Endodermal cell (in vitro differentiated cells): ENCODE measurements around the gene MT1A. TPM values are rescaled to one million over a fixed set of nuclear protein-coding genes. Genes with fewer than 3 reads are reported as not detected.

Experiments
- DNase-seq: peaks from one replicate; pipeline ENCODE4 v3.0.0-alpha.2; 2017
- H3K27ac ChIP-seq: 2 replicates; pipeline ENCODE4 v1.5.1; 2013; ENCODE audit warnings: mild to moderate bottlenecking, low read depth, low read length, moderate library complexity
- H3K27me3 ChIP-seq: 2 replicates; pipeline ENCODE4 v1.6.1; 2013; ENCODE audit warnings: mild to moderate bottlenecking, low read length, moderate library complexity; ENCODE audit not compliant: insufficient read depth, control insufficient read depth, poor library complexity, severe bottlenecking
- H3K36me3 ChIP-seq: 2 replicates; pipeline ENCODE4 v1.7.0; 2013; ENCODE audit warnings: mild to moderate bottlenecking, low read length, moderate library complexity; ENCODE audit not compliant: control insufficient read depth, insufficient read depth
- H3K4me1 ChIP-seq: one replicate; pipeline ENCODE4 v1.7.0; 2013; ENCODE audit warnings: low read length; ENCODE audit not compliant: control insufficient read depth, insufficient read depth
- H3K4me3 ChIP-seq: 2 replicates; pipeline ENCODE4 v1.5.1; 2013; ENCODE audit warnings: mild to moderate bottlenecking, low read length, moderate library complexity
- H3K9ac ChIP-seq: 2 replicates; pipeline ENCODE4 v1.6.1; 2013; ENCODE audit warnings: mild to moderate bottlenecking, low read length, moderate library complexity; ENCODE audit not compliant: poor library complexity, severe bottlenecking; ENCODE audit errors: extremely low read depth
- H3K9me3 ChIP-seq: 2 replicates; pipeline ENCODE4 v1.6.1; 2013; ENCODE audit warnings: mild to moderate bottlenecking, low read length, moderate library complexity; ENCODE audit not compliant: control insufficient read depth
- H3K27ac Mint-ChIP-seq: 2 replicates; pipeline ENCODE4 v1.8.0; 2020; ENCODE audit warnings: mixed read lengths
- H3K27me3 Mint-ChIP-seq: 2 replicates; pipeline ENCODE4 v1.8.0; 2021; ENCODE audit warnings: mild to moderate bottlenecking, mixed read lengths; ENCODE audit not compliant: insufficient read depth
- H3K36me3 Mint-ChIP-seq: 2 replicates; pipeline ENCODE4 v1.8.0; 2020; ENCODE audit warnings: low read depth, mixed read lengths
- H3K4me1 Mint-ChIP-seq: 2 replicates; pipeline ENCODE4 v1.8.0; 2020; ENCODE audit warnings: mixed read lengths
- H3K4me3 Mint-ChIP-seq: 2 replicates; pipeline ENCODE4 v1.8.0; 2020; ENCODE audit warnings: mild to moderate bottlenecking, moderate library complexity, mixed read lengths
- H3K9me3 Mint-ChIP-seq: 2 replicates; pipeline ENCODE4 v1.8.0; 2020; ENCODE audit warnings: mild to moderate bottlenecking, mixed read lengths
- CTCF ChIP-seq: fragments of 200-600 bp; sonication (generic); conservative IDR thresholded peaks from 2 replicates; pipeline ENCODE4 v1.5.0; 2021; ENCODE audit warnings: antibody characterized with exemption, mild to moderate bottlenecking
- WGBS, 2 experiments: methylation state at CpG; one replicate each; pipeline versions ENCODE4 v1.1.5 to v1.1.7; 2013; ENCODE audit warnings: missing lambda C conversion rate in 2 of 2, mixed read lengths in 1 of 2; ENCODE audit not compliant: insufficient coverage in 1 of 2, insufficient read length in 1 of 2; 5-methylcytosine and 5-hydroxymethylcytosine counted together
- total RNA-seq, 2 donors: library from RNA; stranded (reverse); fragmentation: NEBNext Ultra II Directional in 1 of 2; extraction: Animal tissue kit (Norgen Biotek cat#: 25700) in 1 of 2; gene quantifications; 2 replicates in 1 of 2; 3 replicates in 1 of 2; pipeline ENCODE4 v1.2.1, GENCODE V29; 2021

Gene MT1A
- total RNA-seq, 2 donors from 2014 or later = not detected

GRCh38 chr16:56640076-56640475, 1.6 kb downstream of the MT1A start:
- peaks cover 100% of the 10 kb centered on the region for H3K27me3 ChIP-seq
- WGBS, 2 experiments = 92% methylated on average over 1 of the region's 1 CpG; no CpG with 5 or more reads in 1 of the 2 experiments
- H3K36me3 ChIP-seq = no peaks in the 10 kb centered on the region
- no peak overlapping the region for H3K4me3 ChIP-seq
- no peak overlapping the region for H3K27ac ChIP-seq
- peaks cover 17% of the 10 kb centered on the region for H3K4me1 Mint-ChIP-seq
- peaks cover 100% of the 10 kb centered on the region for H3K27me3 Mint-ChIP-seq
- no peaks in the 10 kb centered on the region for H3K36me3 Mint-ChIP-seq
- no peak for DNase-seq
- no peak overlapping the region for H3K27ac Mint-ChIP-seq
- H3K4me3 Mint-ChIP-seq = no peak overlapping the region
- H3K4me1 ChIP-seq = no peaks in the 10 kb centered on the region
- no peaks in the 10 kb centered on the region for H3K9me3 Mint-ChIP-seq
- no peak overlapping the region for H3K9ac ChIP-seq
- H3K9me3 ChIP-seq = no peaks in the 10 kb centered on the region
- no peak for TF ChIP-seq CTCF

- WGBS, 2 experiments = 84 to 86% methylated on average over 2 of the region's 2 CpGs
- H3K27ac Mint-ChIP-seq = no peak overlapping the region
- Histone ChIP-seq H3K27ac (no peak overlapping the region), H3K4me1 (no peaks in the 10 kb centered on the region), H3K27me3 (peaks cover 100% of the 10 kb centered on the region), H3K36me3 (no peaks in the 10 kb centered on the region), H3K9me3 (no peaks in the 10 kb centered on the region), H3K4me3 (no peak overlapping the region), H3K9ac (no peak overlapping the region)
- peaks cover 100% of the 10 kb centered on the region for H3K27me3 Mint-ChIP-seq
- no peak overlapping the region for H3K4me3 Mint-ChIP-seq
- H3K36me3 Mint-ChIP-seq = no peaks in the 10 kb centered on the region
- TF ChIP-seq CTCF = no peak
- no peak for DNase-seq
- peaks cover 16% of the 10 kb centered on the region for H3K4me1 Mint-ChIP-seq
- no peaks in the 10 kb centered on the region for H3K9me3 Mint-ChIP-seq
These were observed 2.7 kb downstream of the MT1A start for GRCh38 chr16:56641166-56641565.

GRCh38 chr16:56643080-56643778, 4.8 kb downstream of the MT1A start:
- Histone ChIP-seq H3K27me3 (peaks cover 100% of the 10 kb centered on the region), H3K36me3 (no peaks in the 10 kb centered on the region), H3K27ac (no peak overlapping the region), H3K9me3 (no peaks in the 10 kb centered on the region), H3K4me1 (no peaks in the 10 kb centered on the region), H3K4me3 (peak overlapping the region; percentile 31), H3K9ac (no peak overlapping the region)
- 7 to 9% methylated on average over 21 to 42 of the region's 42 CpGs for WGBS, 2 experiments
- Mint-ChIP-seq H3K4me1 (peaks cover 10% of the 10 kb centered on the region), H3K4me3 (peak overlapping the region; percentile 46), H3K9me3 (no peaks in the 10 kb centered on the region), H3K36me3 (no peaks in the 10 kb centered on the region), H3K27me3 (peaks cover 100% of the 10 kb centered on the region), H3K27ac (no peak overlapping the region)
- TF ChIP-seq CTCF = peak; percentile 75
- peak; percentile 89 for DNase-seq
